ENCODE data around the gene WNT2.

WNT2 gene

GRCh38 chr7:117338020-117338419 is 15.2 kb upstream of the WNT2 start:
- H3F3A ChIP-seq (ENCODE audit: insufficient read depth), result no peaks in the 10 kb centered on the region; the same call in 1 of the 2 replicates
- H4K20me1 ChIP-seq (ENCODE audit: low read depth, low read length), result no peaks in the 10 kb centered on the region
- no peak overlapping the region for H3K9ac ChIP-seq (ENCODE audit: low read length)
- H3K9me3 ChIP-seq (ENCODE audit: insufficient read depth, low read length), result no peaks in the 10 kb centered on the region
- no peaks in the 10 kb centered on the region for H3K9me2 ChIP-seq (replicated peaks; ENCODE audit: insufficient read depth, low read length)
- no peak overlapping the region for H3K4me2 ChIP-seq (ENCODE audit: low read depth, low read length, poor library complexity, severe bottlenecking)
- no peaks in the 10 kb centered on the region for H3K79me2 ChIP-seq (ENCODE audit: insufficient read depth, low read length)
- no peak for TF ChIP-seq EZH2phosphoT487 (conservative IDR thresholded peaks at IDR 0.05; ENCODE audit: low read length)
- TF ChIP-seq CTCF (IDR thresholded peaks at IDR 0.05; ENCODE audit: insufficient read depth, low read length, poor library complexity, severe bottlenecking), result no peak
- no peak overlapping the region for H3K4me3 ChIP-seq (ENCODE audit: insufficient read depth, low read length, poor library complexity, severe bottlenecking)
- no peak overlapping the region for H2AFZ ChIP-seq (ENCODE audit: low read depth, low read length, severe bottlenecking)
- no peaks in the 10 kb centered on the region for H3K27me3 ChIP-seq (ENCODE audit: low read length)
- no peaks in the 10 kb centered on the region for H3K36me3 ChIP-seq (ENCODE audit: low read length)
- no peak overlapping the region for H3K27ac ChIP-seq (ENCODE audit: low read depth, low read length)

GRCh38 chr7:117333168-117333567 is 10.3 kb upstream of the WNT2 start:
- Histone ChIP-seq H3K9me3 (ENCODE audit: insufficient read depth, low read length) (no peaks in the 10 kb centered on the region), H2AFZ (ENCODE audit: low read depth, low read length, severe bottlenecking) (no peak overlapping the region), H3K9ac (ENCODE audit: low read length) (no peak overlapping the region), H3K36me3 (ENCODE audit: low read length) (peaks cover 7% of the 10 kb centered on the region; the same call in 1 of the 2 replicates), H3K79me2 (ENCODE audit: insufficient read depth, low read length) (no peaks in the 10 kb centered on the region), H4K20me1 (ENCODE audit: low read depth, low read length) (no peaks in the 10 kb centered on the region), H3K4me3 (ENCODE audit: insufficient read depth, low read length, poor library complexity, severe bottlenecking) (no peak overlapping the region), H3F3A (ENCODE audit: insufficient read depth) (no peaks in the 10 kb centered on the region), H3K27ac (ENCODE audit: low read depth, low read length) (no peak overlapping the region), H3K4me2 (ENCODE audit: low read depth, low read length, poor library complexity, severe bottlenecking) (no peak overlapping the region), H3K27me3 (ENCODE audit: low read length) (no peaks in the 10 kb centered on the region), H3K9me2 (replicated peaks; ENCODE audit: insufficient read depth, low read length) (no peaks in the 10 kb centered on the region)
- TF ChIP-seq CTCF (IDR thresholded peaks at IDR 0.05; ENCODE audit: insufficient read depth, low read length, poor library complexity, severe bottlenecking) (no peak), EZH2phosphoT487 (conservative IDR thresholded peaks at IDR 0.05; ENCODE audit: low read length) (no peak)

- Histone ChIP-seq H3F3A (ENCODE audit: insufficient read depth) (no peaks in the 10 kb centered on the region), H2AFZ (ENCODE audit: low read depth, low read length, severe bottlenecking) (no peak overlapping the region), H3K27me3 (ENCODE audit: low read length) (no peaks in the 10 kb centered on the region), H3K9me2 (replicated peaks; ENCODE audit: insufficient read depth, low read length) (no peaks in the 10 kb centered on the region), H3K36me3 (ENCODE audit: low read length) (peaks cover 7% of the 10 kb centered on the region; the same call in 1 of the 2 replicates), H3K9me3 (ENCODE audit: insufficient read depth, low read length) (no peaks in the 10 kb centered on the region), H4K20me1 (ENCODE audit: low read depth, low read length) (no peaks in the 10 kb centered on the region), H3K9ac (ENCODE audit: low read length) (no peak overlapping the region), H3K27ac (ENCODE audit: low read depth, low read length) (no peak overlapping the region), H3K79me2 (ENCODE audit: insufficient read depth, low read length) (no peaks in the 10 kb centered on the region), H3K4me2 (ENCODE audit: low read depth, low read length, poor library complexity, severe bottlenecking) (no peak overlapping the region), H3K4me3 (ENCODE audit: insufficient read depth, low read length, poor library complexity, severe bottlenecking) (no peak overlapping the region)
- TF ChIP-seq EZH2phosphoT487 (conservative IDR thresholded peaks at IDR 0.05; ENCODE audit: low read length) (no peak), CTCF (IDR thresholded peaks at IDR 0.05; ENCODE audit: insufficient read depth, low read length, poor library complexity, severe bottlenecking) (no peak)
Measured at GRCh38 chr7:117332031-117332430, 9.2 kb upstream of the WNT2 start.
